MV-4-11 (cell line): ENCODE results near the gene C3orf70.

ENCODE experiments used
- DNase-seq: peaks from one replicate; lab custom pipeline; 2025; lab: John Stamatoyannopoulos, UW

Gene C3orf70

GRCh38 chr3:185152410-185153170 is at the start of gene C3orf70:
TSS of gene C3orf70 (minus strand) at chr3:185153060. CDS start at chr3:185152823, 237 bp downstream.
- DNase-seq = peak; percentile 30

GRCh38 chr3:185200639-185201038 is 47.8 kb upstream of the C3orf70 start:
- no peak for DNase-seq

- DNase-seq = no peak
Measured at GRCh38 chr3:185199671-185200070, 46.8 kb upstream of the C3orf70 start.

- peak; percentile 26 for DNase-seq
Measured at GRCh38 chr3:185199206-185199605, 46.3 kb upstream of the C3orf70 start.

GRCh38 chr3:185197068-185197467 is 44.2 kb upstream of the C3orf70 start:
- no peak for DNase-seq

GRCh38 chr3:185195652-185196051 is 42.8 kb upstream of the C3orf70 start:
- no peak for DNase-seq

- no peak for DNase-seq
Measured at GRCh38 chr3:185188816-185189215, 36.0 kb upstream of the C3orf70 start.

GRCh38 chr3:185187391-185187790 is 34.5 kb upstream of the C3orf70 start:
- no peak for DNase-seq

- peak; percentile 25 for DNase-seq
Measured at GRCh38 chr3:185176750-185177359, 24.0 kb upstream of the C3orf70 start.

- peak; percentile 79 for DNase-seq
Measured at GRCh38 chr3:185175370-185175987, 22.6 kb upstream of the C3orf70 start.

GRCh38 chr3:185172086-185173049 is 19.5 kb upstream of the C3orf70 start:
- DNase-seq = peak; percentile 67

- no peak for DNase-seq
Measured at GRCh38 chr3:185164428-185165217, 11.8 kb upstream of the C3orf70 start.

GRCh38 chr3:185162634-185163033 is 9.8 kb upstream of the C3orf70 start:
- DNase-seq = no peak

GRCh38 chr3:185161761-185162160 is 8.9 kb upstream of the C3orf70 start:
- no peak for DNase-seq

GRCh38 chr3:185157347-185157746 is 4.5 kb upstream of the C3orf70 start:
- DNase-seq = no peak

GRCh38 chr3:185155678-185156077 is 2.8 kb upstream of the C3orf70 start:
- no peak for DNase-seq

GRCh38 chr3:185153861-185154629 is 1.2 kb upstream of the C3orf70 start:
- DNase-seq = no peak

GRCh38 chr3:185153171-185153771 is 411 bp upstream of the C3orf70 start:
- no peak for DNase-seq

- no peak for DNase-seq
Measured at GRCh38 chr3:185151964-185152409, 873 bp downstream of the C3orf70 start.
